Cardiac fibroblast (primary cell): Measurements from ENCODE around the gene SCAMP3.
"Not testable (repeated sequence)": the region's sequence is repeated elsewhere in the genome, so short reads cannot be mapped to it uniquely, and the experiment has no call there.

Experiments
- DNase-seq, 2 donors: peaks; one replicate each; pipeline versions ENCODE4 v3.0.0 to v3.0.0-alpha.2; 2010; ENCODE audit warnings: low read depth in 2 of 2
- H3K4me3 ChIP-seq, 2 donors: replicated peaks in 1 of 2; 1 replicate in 1 of 2; 2 replicates in 1 of 2; pipeline ENCODE4 v1.5.1; 2011; ENCODE audit warnings: low read depth in 2 of 2, low read length in 2 of 2, mild to moderate bottlenecking in 2 of 2, moderate library complexity in 1 of 2
- TF ChIP-seq, protein P1 (sequence below): IDR thresholded peaks from one replicate; pipeline ENCODE4 v1.5.1; 2011; ENCODE audit warnings: low read depth, mild to moderate bottlenecking, low read length, inconsistent platforms

The SCAMP3 gene

DNA sequence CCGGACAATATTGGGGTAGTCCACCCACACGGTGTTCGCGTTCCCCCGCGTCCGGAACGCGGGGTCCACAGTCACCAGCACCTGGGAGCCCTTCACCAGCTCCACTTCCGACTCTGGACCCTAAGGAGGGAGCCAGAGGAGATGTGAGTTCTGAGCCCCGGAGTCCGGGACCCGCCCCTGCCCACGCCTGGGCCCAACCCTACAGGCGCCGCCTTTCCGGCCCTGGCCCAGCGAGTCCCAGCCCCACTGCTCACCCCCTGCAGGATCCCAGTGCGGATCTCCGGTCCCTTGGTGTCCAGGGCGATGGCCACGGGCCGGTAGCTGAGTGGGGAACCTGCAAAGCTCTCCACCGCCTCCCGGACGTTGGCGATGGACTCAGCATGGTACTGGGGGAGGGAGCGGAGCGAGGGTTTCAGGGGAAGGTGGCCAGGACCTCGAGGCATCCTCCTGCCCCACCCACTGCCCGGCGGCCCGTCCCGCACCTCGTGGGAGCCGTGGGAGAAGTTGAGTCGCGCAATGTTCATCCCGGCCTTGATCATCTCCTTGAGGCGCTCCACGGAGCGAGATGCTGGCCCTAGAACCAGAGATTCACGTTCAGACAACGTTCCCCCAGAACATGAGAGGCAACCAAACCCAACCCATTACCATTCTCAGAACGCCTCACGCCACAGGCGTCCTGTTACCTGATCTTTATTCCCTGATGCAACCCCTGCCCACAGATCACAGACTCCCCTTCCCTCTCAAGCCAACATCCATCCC lies 33.2 kb upstream of the SCAMP3 start:
- H3K4me3 ChIP-seq, result peak overlapping the region in 1 of 2 donors; percentile 1
- TF ChIP-seq, protein P1, sequence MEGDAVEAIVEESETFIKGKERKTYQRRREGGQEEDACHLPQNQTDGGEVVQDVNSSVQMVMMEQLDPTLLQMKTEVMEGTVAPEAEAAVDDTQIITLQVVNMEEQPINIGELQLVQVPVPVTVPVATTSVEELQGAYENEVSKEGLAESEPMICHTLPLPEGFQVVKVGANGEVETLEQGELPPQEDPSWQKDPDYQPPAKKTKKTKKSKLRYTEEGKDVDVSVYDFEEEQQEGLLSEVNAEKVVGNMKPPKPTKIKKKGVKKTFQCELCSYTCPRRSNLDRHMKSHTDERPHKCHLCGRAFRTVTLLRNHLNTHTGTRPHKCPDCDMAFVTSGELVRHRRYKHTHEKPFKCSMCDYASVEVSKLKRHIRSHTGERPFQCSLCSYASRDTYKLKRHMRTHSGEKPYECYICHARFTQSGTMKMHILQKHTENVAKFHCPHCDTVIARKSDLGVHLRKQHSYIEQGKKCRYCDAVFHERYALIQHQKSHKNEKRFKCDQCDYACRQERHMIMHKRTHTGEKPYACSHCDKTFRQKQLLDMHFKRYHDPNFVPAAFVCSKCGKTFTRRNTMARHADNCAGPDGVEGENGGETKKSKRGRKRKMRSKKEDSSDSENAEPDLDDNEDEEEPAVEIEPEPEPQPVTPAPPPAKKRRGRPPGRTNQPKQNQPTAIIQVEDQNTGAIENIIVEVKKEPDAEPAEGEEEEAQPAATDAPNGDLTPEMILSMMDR, result no peak
- DNase-seq, result no peak

DNA sequence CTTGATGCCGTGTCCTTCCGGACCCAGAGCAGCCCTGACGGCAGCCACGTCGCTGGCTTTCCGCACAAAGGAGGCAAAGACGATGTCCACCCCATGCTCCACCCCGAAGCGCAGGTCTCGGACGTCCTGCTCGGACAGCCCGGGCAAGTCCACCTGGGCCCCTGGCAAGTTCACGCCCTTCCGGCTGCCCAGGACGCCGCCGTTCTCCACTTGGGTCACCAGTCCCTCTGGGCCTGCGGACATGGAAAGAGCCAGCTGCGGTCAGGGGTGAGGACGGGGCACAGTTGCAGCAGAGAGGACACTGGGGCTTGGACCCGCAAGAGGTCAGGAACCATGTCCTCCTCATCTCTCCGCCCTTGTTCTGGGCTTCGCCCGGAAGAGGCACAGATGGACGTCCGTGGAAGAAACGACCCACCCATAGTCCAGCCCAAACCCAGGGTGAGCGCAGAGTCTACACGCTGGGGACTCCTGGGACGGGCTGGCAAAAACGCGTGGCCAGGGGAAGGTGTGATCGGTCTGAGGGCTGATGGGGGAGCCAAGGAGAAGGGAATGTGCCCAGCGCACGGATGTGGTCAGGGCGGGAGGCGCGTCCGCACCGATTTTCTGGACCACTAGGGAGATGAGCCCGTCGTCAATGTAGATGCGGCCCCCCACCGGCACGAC lies 32.5 kb upstream of the SCAMP3 start:
- TF ChIP-seq, protein P1, result no peak
- DNase-seq, result no peak
- H3K4me3 ChIP-seq, result peak overlapping the region in 1 of 2 donors; percentile 1

DNA sequence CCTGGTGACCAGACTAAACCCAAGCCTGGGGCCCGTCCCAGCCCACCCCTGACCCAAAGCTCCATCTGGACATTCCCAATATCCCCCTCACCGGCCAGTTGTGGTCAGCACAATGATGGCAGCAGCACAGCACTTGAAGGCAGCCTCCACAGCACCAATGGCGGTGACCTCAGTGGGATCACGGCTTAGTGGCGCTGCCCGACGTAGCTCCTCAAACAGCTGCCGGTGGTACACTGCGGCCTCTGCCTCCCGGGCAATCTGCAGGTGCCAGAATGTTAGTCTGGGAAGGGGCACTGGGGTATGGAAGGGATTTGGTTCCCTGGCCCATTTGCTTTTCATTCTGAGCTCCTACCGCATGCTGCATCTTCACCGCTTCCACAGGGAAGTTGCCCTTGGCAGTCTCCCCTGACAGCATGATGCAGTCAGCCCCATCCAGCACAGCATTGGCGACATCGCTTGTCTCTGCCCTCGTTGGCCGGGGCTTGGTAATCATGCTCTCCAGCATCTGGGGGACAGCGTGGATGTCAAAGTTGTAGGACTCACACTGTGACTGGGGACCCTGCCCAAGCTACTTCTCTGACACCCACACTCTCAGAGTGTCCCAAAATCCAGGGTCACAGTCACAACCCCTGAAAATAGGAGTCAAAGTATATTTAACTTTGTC lies 31.1 kb upstream of the SCAMP3 start:
- H3K4me3 ChIP-seq, result no peak overlapping the region
- TF ChIP-seq, protein P1, result no peak
- DNase-seq, result no peak

DNA sequence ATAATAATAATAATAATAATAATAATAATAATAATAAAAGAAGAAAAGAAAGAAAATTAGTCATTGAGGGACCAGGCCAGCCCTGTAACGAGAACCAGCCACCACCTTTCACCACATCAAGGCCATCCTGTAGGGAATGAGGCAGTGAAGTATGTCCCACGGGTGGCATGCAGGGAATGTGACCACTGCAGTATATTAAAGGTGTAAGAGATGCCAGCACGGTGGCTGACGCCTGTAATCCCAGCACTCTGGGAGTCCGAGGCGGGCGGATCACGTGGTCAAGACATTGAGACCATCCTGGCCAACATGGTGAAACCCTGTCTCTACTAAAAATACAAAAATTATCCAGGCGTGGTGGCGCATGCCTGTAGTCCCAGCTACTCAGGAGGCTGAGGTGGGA lies 28.8 kb upstream of the SCAMP3 start:
- not testable (repeated sequence) for H3K4me3 ChIP-seq, DNase-seq

DNA sequence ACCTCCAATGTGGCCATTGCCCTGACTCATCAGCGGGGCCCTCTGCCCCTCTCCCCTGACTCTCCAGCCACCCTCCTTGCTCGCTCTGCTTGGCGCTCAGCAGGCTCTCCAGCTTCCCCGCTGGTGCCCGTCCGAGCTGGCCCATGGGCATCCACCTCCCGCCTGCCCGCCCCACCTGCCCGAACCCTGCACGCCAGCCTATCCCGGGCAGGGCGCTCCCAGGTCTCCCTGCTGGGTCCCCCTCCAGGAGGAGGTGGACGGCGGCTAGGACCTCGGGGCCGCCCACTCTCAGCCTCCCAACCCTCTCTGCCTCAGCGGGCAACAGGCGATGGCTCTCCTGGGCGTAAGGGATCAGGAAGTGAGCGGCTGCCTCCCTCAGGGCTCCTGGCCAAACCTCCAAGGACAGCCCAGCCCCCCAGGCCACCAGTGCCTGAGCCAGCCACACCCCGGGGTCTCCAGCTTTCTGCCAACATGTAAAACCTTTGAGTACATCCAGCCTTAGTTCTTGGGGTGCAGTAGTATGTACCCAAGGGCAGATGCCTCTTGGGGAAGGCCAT lies 25.9 kb upstream of the SCAMP3 start:
- DNase-seq, result no peak
- TF ChIP-seq, protein P1, result no peak
- no peak overlapping the region for H3K4me3 ChIP-seq

DNA sequence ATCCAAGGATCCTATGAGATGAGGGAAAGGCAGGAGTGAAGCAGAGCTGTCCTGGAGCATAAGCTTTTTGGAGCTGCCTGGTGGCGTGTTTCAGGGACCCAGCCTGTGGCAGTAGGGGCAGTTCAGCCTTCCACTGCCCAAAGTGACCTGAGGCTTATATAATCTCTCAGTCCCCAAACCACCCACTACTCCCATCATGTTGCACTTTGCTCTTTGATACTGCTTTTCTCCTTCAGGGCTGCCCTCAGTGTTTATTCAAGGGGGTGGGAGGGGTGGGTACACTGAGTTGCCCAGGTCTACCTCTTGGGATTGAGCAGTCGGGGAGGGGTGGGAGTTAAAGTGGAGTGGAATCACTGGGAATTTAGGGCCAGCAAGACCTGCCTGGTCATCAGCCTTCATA lies 24.4 kb upstream of the SCAMP3 start:
- no peak overlapping the region for H3K4me3 ChIP-seq
- TF ChIP-seq, protein P1, result no peak
- DNase-seq, result no peak

DNA sequence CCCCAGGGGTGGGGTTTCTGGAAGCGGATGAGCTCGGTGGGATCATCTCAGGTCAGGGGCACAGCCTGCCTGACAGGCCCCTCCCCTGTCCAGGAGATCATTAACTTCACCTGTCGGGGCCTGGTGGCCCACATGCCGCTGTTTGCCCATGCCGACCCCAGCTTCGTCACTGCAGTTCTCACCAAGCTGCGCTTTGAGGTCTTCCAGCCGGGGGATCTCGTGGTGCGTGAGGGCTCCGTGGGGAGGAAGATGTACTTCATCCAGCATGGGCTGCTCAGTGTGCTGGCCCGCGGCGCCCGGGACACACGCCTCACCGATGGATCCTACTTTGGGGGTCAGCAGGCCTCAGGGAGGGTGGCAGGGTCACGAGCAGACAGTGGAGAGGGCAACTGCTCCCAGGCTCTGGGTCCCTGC lies 23.5 kb upstream of the SCAMP3 start:
- H3K4me3 ChIP-seq, result no peak overlapping the region
- TF ChIP-seq, protein P1, result no peak
- DNase-seq, result no peak
